HG03025 (cell line): ENCODE results near the gene LINGO3.

Source experiments
- ATAC-seq: cut with Tn5 transposase; IDR thresholded peaks from one replicate; pipeline ENCODE4 v1.9.1; 2021; ENCODE audit warnings: mild to moderate bottlenecking, moderate library complexity; ENCODE audit not compliant: unreplicated experiment, low FRiP score

LINGO3 gene

GRCh38 chr19:2339644-2340310 is 31.8 kb upstream of the LINGO3 start:
- no peak for ATAC-seq

GRCh38 chr19:2338751-2339643 is 31.0 kb upstream of the LINGO3 start:
- no peak for ATAC-seq

- no peak for ATAC-seq
These were observed 30.2 kb upstream of the LINGO3 start for GRCh38 chr19:2338055-2338615.

- no peak for ATAC-seq
These were observed 29.4 kb upstream of the LINGO3 start for GRCh38 chr19:2337329-2337707.

GRCh38 chr19:2336528-2337328 is 28.8 kb upstream of the LINGO3 start:
- no peak for ATAC-seq

GRCh38 chr19:2335848-2336247 is 27.9 kb upstream of the LINGO3 start:
- no peak for ATAC-seq

- no peak for ATAC-seq
These were observed 27.3 kb upstream of the LINGO3 start for GRCh38 chr19:2334986-2335846.

- no peak for ATAC-seq
These were observed 26.5 kb upstream of the LINGO3 start for GRCh38 chr19:2334426-2334825.

- no peak for ATAC-seq
These were observed 25.9 kb upstream of the LINGO3 start for GRCh38 chr19:2333807-2334211.

GRCh38 chr19:2333027-2333806 is 25.3 kb upstream of the LINGO3 start:
- no peak for ATAC-seq

- ATAC-seq, result no peak
These were observed 24.5 kb upstream of the LINGO3 start for GRCh38 chr19:2332341-2333026.

GRCh38 chr19:2331601-2332246 is 23.8 kb upstream of the LINGO3 start:
- no peak for ATAC-seq

- ATAC-seq, result no peak
These were observed 22.8 kb upstream of the LINGO3 start for GRCh38 chr19:2330632-2331284.

- ATAC-seq, result no peak
These were observed 22.3 kb upstream of the LINGO3 start for GRCh38 chr19:2330255-2330631.

- ATAC-seq, result no peak
These were observed 21.6 kb upstream of the LINGO3 start for GRCh38 chr19:2329501-2329916.

GRCh38 chr19:2329149-2329478 is 21.2 kb upstream of the LINGO3 start:
- peak; percentile 3 for ATAC-seq

GRCh38 chr19:2328401-2329148 is 20.6 kb upstream of the LINGO3 start, which contains the start of the genes LSM7 and SPPL2B:
Gene LSM7 (minus strand): TSS chr19:2328586. CDS start chr19:2328566, 20 bp downstream.
Gene SPPL2B (plus strand): TSS chr19:2328684. CDS start chr19:2328710, 26 bp downstream.
- peak; percentile 51 for ATAC-seq
